ENCODE measurements around the gene ZNF611. TPM values are rescaled to one million over a fixed set of nuclear protein-coding genes. Genes with fewer than 3 reads are reported as not detected.

The ZNF611 gene
- total and polyA plus RNA-seq, 9 of the 15 experiments (the other 6 are each of a cell fraction or from before 2014, with no cell fraction given) = 3.7 to 29.6 (median 12.8) TPM

DNA sequence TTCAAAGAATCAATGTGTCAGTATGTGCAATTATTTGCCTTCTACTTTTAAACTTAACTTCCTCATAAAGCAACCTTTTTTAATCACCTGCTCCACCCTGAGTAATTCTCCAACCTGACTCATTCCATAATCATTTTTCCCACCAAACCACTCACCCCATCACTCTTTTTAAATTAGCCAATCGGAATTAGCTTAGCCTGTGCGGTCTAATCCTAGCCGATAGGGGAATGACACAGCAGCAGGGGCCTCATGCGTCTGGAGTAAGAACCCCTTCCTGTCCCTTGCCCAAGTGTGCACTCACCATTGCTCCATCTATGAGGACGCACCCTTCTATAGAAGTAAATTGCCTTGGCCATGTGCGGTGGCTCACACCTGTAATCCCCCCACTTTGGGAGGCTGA, 69.3 kb downstream of the ZNF611 start:
- POLR2A ChIA-PET = interaction anchor here (1.1 kb wide), 1 partner anchor 9 kb away, joined by 4 read pairs; no protein-coding TSS in a partner anchor
- in situ Hi-C loops (cut with MboI) = no loop called here
- TF ChIP-seq NFRKB (IDR thresholded peaks at IDR 0.05; ENCODE audit: low read depth) (0 out of 2 replicates have a peak, but pooled peaks have one; percentile 51), FOXJ3 (CRISPR knock-in tag; IDR thresholded peaks at IDR 0.05) (no peak), MYC (IDR thresholded peaks at IDR 0.05; ENCODE audit: low read depth, low read length) (peak; percentile 64), MYC (CRISPR knock-in tag; IDR thresholded peaks at IDR 0.05; ENCODE audit: borderline replicate concordance, low read depth) (no peak), ADNP (tag; IDR thresholded peaks at IDR 0.05) (no peak), FOSL1 (tag; conservative IDR thresholded peaks at IDR 0.05) (peak; percentile 84), ZNF444 (CRISPR knock-in tag; IDR thresholded peaks at IDR 0.05) (no peak), ZNF507 (tag; conservative IDR thresholded peaks at IDR 0.05) (no peak), ZNF133 (CRISPR knock-in tag; IDR thresholded peaks at IDR 0.05) (no peak), NUFIP1 (IDR thresholded peaks at IDR 0.05; ENCODE audit: partially characterized antibody) (peak; percentile 12), NFE2 (IDR thresholded peaks at IDR 0.05; ENCODE audit: low read depth) (peak; percentile 92)
- TF ChIP-seq, protein P1, sequence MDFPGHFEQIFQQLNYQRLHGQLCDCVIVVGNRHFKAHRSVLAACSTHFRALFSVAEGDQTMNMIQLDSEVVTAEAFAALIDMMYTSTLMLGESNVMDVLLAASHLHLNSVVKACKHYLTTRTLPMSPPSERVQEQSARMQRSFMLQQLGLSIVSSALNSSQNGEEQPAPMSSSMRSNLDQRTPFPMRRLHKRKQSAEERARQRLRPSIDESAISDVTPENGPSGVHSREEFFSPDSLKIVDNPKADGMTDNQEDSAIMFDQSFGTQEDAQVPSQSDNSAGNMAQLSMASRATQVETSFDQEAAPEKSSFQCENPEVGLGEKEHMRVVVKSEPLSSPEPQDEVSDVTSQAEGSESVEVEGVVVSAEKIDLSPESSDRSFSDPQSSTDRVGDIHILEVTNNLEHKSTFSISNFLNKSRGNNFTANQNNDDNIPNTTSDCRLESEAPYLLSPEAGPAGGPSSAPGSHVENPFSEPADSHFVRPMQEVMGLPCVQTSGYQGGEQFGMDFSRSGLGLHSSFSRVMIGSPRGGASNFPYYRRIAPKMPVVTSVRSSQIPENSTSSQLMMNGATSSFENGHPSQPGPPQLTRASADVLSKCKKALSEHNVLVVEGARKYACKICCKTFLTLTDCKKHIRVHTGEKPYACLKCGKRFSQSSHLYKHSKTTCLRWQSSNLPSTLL (IDR thresholded peaks at IDR 0.05) = no peak
- TF ChIP-seq, protein P2, sequence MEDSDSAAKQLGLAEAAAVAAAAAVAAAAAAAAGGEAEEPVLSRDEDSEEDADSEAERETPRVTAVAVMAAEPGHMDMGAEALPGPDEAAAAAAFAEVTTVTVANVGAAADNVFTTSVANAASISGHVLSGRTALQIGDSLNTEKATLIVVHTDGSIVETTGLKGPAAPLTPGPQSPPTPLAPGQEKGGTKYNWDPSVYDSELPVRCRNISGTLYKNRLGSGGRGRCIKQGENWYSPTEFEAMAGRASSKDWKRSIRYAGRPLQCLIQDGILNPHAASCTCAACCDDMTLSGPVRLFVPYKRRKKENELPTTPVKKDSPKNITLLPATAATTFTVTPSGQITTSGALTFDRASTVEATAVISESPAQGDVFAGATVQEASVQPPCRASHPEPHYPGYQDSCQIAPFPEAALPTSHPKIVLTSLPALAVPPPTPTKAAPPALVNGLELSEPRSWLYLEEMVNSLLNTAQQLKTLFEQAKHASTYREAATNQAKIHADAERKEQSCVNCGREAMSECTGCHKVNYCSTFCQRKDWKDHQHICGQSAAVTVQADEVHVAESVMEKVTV (CRISPR knock-in tag; IDR thresholded peaks at IDR 0.05) = no peak
- TF ChIP-seq, protein P3, sequence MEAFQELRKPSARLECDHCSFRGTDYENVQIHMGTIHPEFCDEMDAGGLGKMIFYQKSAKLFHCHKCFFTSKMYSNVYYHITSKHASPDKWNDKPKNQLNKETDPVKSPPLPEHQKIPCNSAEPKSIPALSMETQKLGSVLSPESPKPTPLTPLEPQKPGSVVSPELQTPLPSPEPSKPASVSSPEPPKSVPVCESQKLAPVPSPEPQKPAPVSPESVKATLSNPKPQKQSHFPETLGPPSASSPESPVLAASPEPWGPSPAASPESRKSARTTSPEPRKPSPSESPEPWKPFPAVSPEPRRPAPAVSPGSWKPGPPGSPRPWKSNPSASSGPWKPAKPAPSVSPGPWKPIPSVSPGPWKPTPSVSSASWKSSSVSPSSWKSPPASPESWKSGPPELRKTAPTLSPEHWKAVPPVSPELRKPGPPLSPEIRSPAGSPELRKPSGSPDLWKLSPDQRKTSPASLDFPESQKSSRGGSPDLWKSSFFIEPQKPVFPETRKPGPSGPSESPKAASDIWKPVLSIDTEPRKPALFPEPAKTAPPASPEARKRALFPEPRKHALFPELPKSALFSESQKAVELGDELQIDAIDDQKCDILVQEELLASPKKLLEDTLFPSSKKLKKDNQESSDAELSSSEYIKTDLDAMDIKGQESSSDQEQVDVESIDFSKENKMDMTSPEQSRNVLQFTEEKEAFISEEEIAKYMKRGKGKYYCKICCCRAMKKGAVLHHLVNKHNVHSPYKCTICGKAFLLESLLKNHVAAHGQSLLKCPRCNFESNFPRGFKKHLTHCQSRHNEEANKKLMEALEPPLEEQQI (IDR thresholded peaks at IDR 0.05) = peak; percentile 69; the same call in 1 of the 2 replicates
- TF ChIP-seq, protein P4, sequence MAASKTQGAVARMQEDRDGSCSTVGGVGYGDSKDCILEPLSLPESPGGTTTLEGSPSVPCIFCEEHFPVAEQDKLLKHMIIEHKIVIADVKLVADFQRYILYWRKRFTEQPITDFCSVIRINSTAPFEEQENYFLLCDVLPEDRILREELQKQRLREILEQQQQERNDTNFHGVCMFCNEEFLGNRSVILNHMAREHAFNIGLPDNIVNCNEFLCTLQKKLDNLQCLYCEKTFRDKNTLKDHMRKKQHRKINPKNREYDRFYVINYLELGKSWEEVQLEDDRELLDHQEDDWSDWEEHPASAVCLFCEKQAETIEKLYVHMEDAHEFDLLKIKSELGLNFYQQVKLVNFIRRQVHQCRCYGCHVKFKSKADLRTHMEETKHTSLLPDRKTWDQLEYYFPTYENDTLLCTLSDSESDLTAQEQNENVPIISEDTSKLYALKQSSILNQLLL (CRISPR knock-in tag; IDR thresholded peaks at IDR 0.05; ENCODE audit: borderline replicate concordance) = no peak

More for the DNA sequence above, 69.3 kb downstream of the ZNF611 start:
- H3K4me2 ChIP-seq (ENCODE audit: insufficient read depth, low read length) = peak overlapping the region; percentile 39
- H3K9me3 ChIP-seq (replicated peaks; ENCODE audit: control insufficient read depth, insufficient read depth, low read depth, low read length) = no peaks in the 10 kb centered on the region
- peak overlapping the region; percentile 80 for H3K27ac ChIP-seq (ENCODE audit: extremely low read depth, low read depth, low read length)
- FAIRE-seq (peak; percentile 69), DNase-seq (ENCODE audit: extremely low read depth in 1 of 4, low spot score in 3 of 4) (peak; percentile 47 to 81 (median 52)), ATAC-seq (peak; percentile 80)
- CTCF ChIA-PET (ENCODE audit: low intra/inter-chr PET ratio) = no interaction called here
- peaks cover 2% of the 10 kb centered on the region for H3K9me1 ChIP-seq (ENCODE audit: control insufficient read depth, insufficient read depth, low read length)
- H3K36me3 ChIP-seq (ENCODE audit: control insufficient read depth, insufficient read depth, low read length) = peaks cover 63% of the 10 kb centered on the region; the same call in 2 of the 3 replicates
- H3K4me1 ChIP-seq (replicated peaks in 1 of 2; ENCODE audit: control insufficient read depth in 2 of 2, insufficient read depth in 2 of 2, low read length in 2 of 2) = peaks cover 15 to 26% of the 10 kb centered on the region in 2 experiments
- H3K4me3 ChIP-seq = no peak overlapping the region
- no peaks in the 10 kb centered on the region for H4K20me1 ChIP-seq (replicated peaks; ENCODE audit: control insufficient read depth, insufficient read depth, low read length)
- H2AFZ ChIP-seq (ENCODE audit: low read depth, low read length) = peak overlapping the region; percentile 56
- peak overlapping the region in 1 of 2 experiments; percentile 63; a peak in 2 of 4 replicates for H3K9ac ChIP-seq (ENCODE audit: insufficient read depth in 1 of 2, low read depth in 2 of 2, low read length in 2 of 2)
- no peaks in the 10 kb centered on the region for H3K27me3 ChIP-seq (ENCODE audit: control insufficient read depth in 2 of 2, insufficient read depth in 2 of 2, low read length in 2 of 2)
- intact Hi-C loops (cut with micrococcal nuclease) = no loop called here
- WGBS (ENCODE audit: insufficient coverage, low coverage, missing lambda C conversion rate) = 25% methylated on average over 6 of the region's 6 CpGs
- no TSS peak for BruUV-seq (replicated peaks)
- H3K79me2 ChIP-seq (ENCODE audit: control insufficient read depth, insufficient read depth, low read length) = peaks cover 82% of the 10 kb centered on the region

Measured in K562 (cell line).